T-helper 1 cell (primary cell): ENCODE measurements around the gene ADGRV1.
"Not testable (repeated sequence)": the region's sequence is repeated elsewhere in the genome, so short reads cannot be mapped to it uniquely, and the experiment has no call there.

Experiments used
- DNase-seq, 5 donors: peaks; one replicate each; pipeline ENCODE4 v3.0.0-alpha.2; 2012 to 2020

ADGRV1 gene

GRCh38 chr5:91042936-91043255 lies 484.3 kb downstream of the ADGRV1 start:
- DNase-seq = no peak

- no peak for DNase-seq
Measured at GRCh38 chr5:91048073-91048472, 489.5 kb downstream of the ADGRV1 start.

GRCh38 chr5:91049112-91049511 lies 490.5 kb downstream of the ADGRV1 start:
- DNase-seq = no peak

GRCh38 chr5:91049800-91050199 lies 491.2 kb downstream of the ADGRV1 start:
- no peak for DNase-seq

GRCh38 chr5:91052411-91052810 lies 493.8 kb downstream of the ADGRV1 start:
- DNase-seq = not testable (repeated sequence)

- no peak for DNase-seq
Measured at GRCh38 chr5:91052977-91053740, 494.6 kb downstream of the ADGRV1 start.

GRCh38 chr5:91053741-91054025 lies 495.1 kb downstream of the ADGRV1 start:
- no peak for DNase-seq

- DNase-seq = no peak
Measured at GRCh38 chr5:91058155-91058554, 499.6 kb downstream of the ADGRV1 start.

- no peak for DNase-seq
Measured at GRCh38 chr5:91058575-91058974, 500.0 kb downstream of the ADGRV1 start.

GRCh38 chr5:91059409-91059808 lies 500.8 kb downstream of the ADGRV1 start:
- no peak for DNase-seq

GRCh38 chr5:91061094-91061493 lies 502.5 kb downstream of the ADGRV1 start:
- DNase-seq = no peak

- no peak for DNase-seq
Measured at GRCh38 chr5:91061946-91062562, 503.5 kb downstream of the ADGRV1 start.

- DNase-seq = not testable (repeated sequence)
Measured at GRCh38 chr5:91063098-91063690, 504.6 kb downstream of the ADGRV1 start.

- DNase-seq = no peak
Measured at GRCh38 chr5:91065496-91065895, 506.9 kb downstream of the ADGRV1 start.

- DNase-seq = no peak
Measured at GRCh38 chr5:91069364-91069763, 510.8 kb downstream of the ADGRV1 start.

GRCh38 chr5:91070761-91071550 lies 512.4 kb downstream of the ADGRV1 start:
- DNase-seq = no peak

- DNase-seq = no peak
Measured at GRCh38 chr5:91072881-91073280, 514.3 kb downstream of the ADGRV1 start.

GRCh38 chr5:91074615-91075014 lies 516.0 kb downstream of the ADGRV1 start:
- no peak for DNase-seq

GRCh38 chr5:91076138-91076537 lies 517.5 kb downstream of the ADGRV1 start:
- no peak for DNase-seq

- no peak for DNase-seq
Measured at GRCh38 chr5:91077623-91078022, 519.0 kb downstream of the ADGRV1 start.

GRCh38 chr5:91079037-91079436 lies 520.4 kb downstream of the ADGRV1 start:
- no peak for DNase-seq

GRCh38 chr5:91089758-91090157 lies 531.2 kb downstream of the ADGRV1 start:
- DNase-seq = no peak

GRCh38 chr5:91090995-91091394 lies 532.4 kb downstream of the ADGRV1 start:
- no peak for DNase-seq
